ENCODE measurements around the gene C8B. TPM values are rescaled to one million over a fixed set of nuclear protein-coding genes. Genes with fewer than 3 reads are reported as not detected.

Gene C8B
- total and polyA plus RNA-seq, 2 of the 13 experiments (the other 11 are each of a cell fraction or from before 2014, with no cell fraction given) = 8.4 to 11.3 TPM

- TF ChIP-seq SNAPC4 (CRISPR knock-in tag; IDR thresholded peaks at IDR 0.05) (no peak), ISX (CRISPR knock-in tag; conservative IDR thresholded peaks at IDR 0.05) (no peak), ZNF512B (CRISPR knock-in tag; IDR thresholded peaks at IDR 0.05; ENCODE audit: borderline replicate concordance) (no peak), ZNF552 (CRISPR knock-in tag; IDR thresholded peaks at IDR 0.05; ENCODE audit: borderline replicate concordance) (peak; percentile 46; the same call in 1 of the 2 replicates), ATF6 (CRISPR knock-in tag; conservative IDR thresholded peaks at IDR 0.05) (no peak), MYC (CRISPR knock-in tag; IDR thresholded peaks at IDR 0.05; ENCODE audit: borderline replicate concordance) (peak; percentile 65; the same call in 1 of the 2 replicates), GRHL1 (CRISPR knock-in tag; conservative IDR thresholded peaks at IDR 0.05) (no peak), ZNF761 (CRISPR knock-in tag; conservative IDR thresholded peaks at IDR 0.05) (no peak), ZFP91 (CRISPR knock-in tag; IDR thresholded peaks at IDR 0.05; ENCODE audit: borderline replicate concordance) (peak; percentile 74; the same call in 1 of the 2 replicates), ZNF18 (CRISPR knock-in tag; IDR thresholded peaks at IDR 0.05; ENCODE audit: insufficient replicate concordance) (no peak), ZNF850 (CRISPR knock-in tag; conservative IDR thresholded peaks at IDR 0.05) (no peak)
Measured at GRCh38 chr1:56910441-56910985, 55.3 kb downstream of the C8B start (continued).

Data from HepG2 (cell line).